G401 (cell line): ENCODE results near the gene CEP295NL. TPM values are rescaled to one million over a fixed set of nuclear protein-coding genes. Genes with fewer than 3 reads are reported as not detected.
"Not testable (repeated sequence)": the region's sequence is repeated elsewhere in the genome, so short reads cannot be mapped to it uniquely, and the experiment has no call there.

Source experiments
- DNase-seq: peaks from one replicate; pipeline ENCODE4 v3.0.0-alpha.2; 2015; ENCODE audit warnings: low spot score
- in situ Hi-C: cut with HindIII; loops from 2 replicates; pipeline ENCODE4 v1.10.0; 2016; ENCODE audit warnings: low sequenced_read_pairs, mixed read lengths
- total RNA-seq: library from RNA; depleted of rRNA; stranded (reverse); fragments of >200 nt; shearing (Covaris generic); gene quantifications from 2 replicates; pipeline ENCODE4 v1.2.3, GENCODE V29; 2014; rRNA removed

Gene CEP295NL, protein sequence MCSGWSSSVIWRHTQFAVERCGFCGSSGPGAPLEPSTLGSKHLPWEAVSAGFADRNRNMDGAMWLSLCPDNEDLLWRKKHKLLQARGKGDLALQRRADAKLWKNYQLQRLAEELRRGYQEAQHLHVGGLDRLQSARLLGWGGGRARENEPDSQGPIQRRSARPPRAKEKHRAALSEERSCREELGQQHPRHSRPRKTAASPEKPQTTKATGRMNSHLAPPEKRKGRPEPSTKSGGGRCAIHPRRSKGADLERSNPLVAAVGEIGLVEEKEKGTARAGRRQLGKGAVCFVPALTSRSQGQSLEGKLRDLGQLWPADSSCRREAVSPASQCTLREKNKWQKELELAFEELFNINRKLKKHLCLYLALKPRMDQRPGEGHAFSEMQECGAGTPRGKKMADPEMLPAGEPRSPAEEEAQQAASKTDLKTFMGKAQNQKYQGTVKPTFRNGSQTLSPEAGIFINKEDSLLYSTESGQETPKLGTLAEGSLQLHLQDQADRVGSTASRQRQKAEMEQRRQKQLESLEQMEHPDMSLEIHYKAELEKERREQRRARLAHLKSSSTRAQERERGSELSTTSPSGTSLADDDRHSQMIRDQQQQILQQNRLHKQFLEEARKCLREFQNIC
- 0.37 TPM in 1 of 2 replicates, not detected in the other for total RNA-seq

DNA sequence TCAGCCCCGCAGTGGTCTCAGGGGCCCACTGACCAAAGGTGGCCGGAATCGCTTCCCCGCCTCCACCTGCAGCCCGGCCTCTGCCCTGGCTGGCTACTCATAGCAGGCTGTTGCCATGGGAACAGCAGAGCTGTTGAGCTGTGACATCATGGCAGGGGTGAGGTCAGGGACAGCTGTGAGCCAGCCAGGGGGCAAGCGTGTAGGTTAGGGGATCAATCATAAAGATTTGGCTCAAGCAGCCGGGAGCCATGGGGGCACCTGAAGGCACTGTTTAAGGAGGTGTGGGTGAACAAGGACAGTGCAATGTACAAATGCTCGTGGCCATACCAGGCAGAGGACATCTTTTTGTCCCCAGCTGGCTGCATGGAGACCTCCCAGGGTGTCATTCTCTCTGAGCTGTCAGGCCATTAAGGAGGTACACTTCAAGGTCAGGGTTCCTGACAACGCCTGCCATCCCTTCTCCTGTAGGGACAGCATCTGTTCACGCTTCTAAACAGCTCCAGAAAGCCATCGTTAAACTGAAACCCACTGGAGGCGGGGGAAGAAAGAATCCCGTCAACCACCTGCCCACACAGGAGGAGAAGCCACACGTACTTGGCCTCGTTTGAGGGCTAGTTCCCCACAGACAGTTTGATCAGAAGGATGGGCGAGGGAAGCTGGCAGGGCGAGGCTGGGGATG, at the start of gene CEP295NL:
Gene CEP295NL, minus strand, starts transcription at position 101 of the 679 bp plus-strand sequence. CDS start 1,373 bp downstream, outside the sequence.
- no peak for DNase-seq
- in situ Hi-C loops = no loop called here

DNA sequence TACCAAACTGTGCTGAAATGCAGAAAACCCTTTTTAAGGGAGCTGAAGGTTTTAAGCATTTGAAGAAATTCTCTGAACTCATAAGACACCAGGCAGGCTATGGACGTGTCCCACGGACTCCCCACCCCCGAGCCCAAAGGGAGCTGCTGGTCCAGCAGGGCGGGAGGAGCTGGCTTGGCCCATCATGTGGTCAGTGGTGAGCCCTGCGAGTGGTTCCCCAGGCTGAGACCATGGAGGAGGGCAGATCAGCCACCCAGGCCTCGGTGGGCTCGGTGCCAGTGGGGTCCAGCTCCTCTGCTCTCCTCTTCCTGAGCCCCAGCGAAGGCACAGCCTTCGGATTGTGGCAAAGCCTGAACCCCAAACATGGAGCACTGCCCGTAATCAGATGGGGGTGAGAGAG, 49.7 kb upstream of the CEP295NL start:
- in situ Hi-C loops = no loop called here
- DNase-seq = no peak

DNA sequence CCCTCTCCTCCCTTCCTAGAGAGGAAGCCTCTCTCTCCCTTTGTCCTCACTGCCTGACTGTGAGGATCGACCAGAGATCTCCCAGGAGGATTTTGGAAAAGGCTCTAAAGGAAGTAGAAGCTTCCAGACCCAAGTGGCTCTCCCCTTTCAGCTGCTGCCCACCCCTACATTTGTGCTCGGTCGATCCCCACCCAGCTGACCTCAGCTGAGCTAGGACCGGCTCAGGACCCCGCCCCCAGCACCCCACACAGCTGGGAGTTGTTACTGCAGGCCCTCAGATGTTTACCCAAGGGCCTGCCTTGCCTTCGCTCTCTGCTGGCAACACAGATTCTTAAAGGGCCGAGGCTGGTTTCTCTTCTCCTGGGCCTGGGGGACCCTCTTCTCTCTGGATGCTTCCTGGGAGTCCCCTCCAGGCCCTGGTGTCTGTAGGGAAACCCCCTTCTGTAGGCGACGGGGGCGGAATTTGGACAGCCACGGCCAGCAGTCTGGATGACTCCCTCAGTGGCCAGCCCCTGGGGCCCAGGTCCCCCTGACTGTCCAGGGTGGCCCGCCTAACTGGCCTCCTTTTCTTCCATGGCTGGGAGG, 49.1 kb upstream of the CEP295NL start:
- DNase-seq = no peak
- in situ Hi-C loops = no loop called here

- in situ Hi-C loops = no loop called here
- no peak for DNase-seq
These were observed 47.9 kb upstream of the CEP295NL start for GRCh38 chr17:78950870-78951269.

DNA sequence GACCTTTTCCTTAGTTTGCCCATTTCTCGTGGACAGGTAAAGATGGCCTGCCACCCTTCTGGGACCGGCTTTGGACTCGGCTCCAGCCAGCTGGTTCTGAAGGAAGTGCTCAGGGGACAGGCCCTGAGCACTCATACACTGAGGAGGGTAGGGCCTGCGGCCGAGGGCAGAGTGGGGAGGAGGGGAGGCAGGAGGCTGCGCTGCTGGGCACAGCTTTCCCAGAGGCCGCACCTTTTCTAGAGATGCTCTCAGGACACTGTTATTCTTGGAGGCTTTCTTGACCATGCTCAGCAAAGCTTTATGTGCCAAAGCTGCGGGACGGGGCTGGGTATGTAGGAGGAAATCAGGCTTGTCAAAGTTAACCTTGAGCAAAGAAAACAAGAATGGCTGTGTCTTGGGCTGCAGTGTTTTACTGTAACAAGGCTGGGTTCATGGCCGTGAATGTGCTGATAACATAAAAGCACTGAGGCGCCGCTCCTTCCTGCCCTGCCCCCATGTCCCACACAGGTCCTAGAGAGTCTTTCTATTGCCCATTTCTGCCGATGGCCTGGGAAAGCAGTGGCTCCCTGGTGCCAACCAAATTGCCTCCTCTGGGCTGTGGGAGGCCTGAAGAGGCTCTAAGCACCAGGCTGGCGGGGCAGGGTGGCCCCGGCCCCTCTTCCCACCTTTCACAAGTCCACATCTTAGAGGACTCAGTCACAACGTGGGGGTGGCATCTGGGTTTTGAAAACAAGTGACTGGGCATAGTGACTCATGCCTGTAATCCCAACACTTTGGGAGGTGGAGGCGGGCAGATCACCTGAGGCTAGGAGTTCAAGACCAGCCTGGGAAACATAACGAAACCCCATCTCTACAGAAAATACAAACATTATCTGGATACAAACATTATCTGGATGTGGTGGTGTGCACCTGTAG, 44.5 kb upstream of the CEP295NL start:
- DNase-seq = no peak
- in situ Hi-C loops = no loop called here

DNA sequence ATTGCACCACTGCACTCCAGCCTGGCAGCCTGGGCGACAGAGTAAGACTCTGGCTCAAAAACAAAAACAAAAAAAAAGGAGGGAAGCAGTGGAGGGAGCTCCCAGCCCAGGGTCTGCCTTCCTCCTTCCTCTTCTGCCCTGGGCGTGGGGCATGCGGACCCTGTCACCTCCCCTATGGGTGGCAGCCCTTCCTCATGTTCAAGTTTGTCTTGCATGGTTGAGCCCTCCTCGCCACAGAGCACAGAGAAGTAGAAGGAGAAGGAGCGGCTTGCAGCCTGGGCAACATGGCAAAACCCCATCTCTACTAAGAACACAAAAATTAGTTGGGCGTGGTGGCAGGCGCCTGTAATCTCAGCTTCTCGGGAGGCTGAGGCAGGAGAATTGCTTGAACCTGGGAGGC, 43.6 kb upstream of the CEP295NL start:
- DNase-seq = no peak
- in situ Hi-C loops = no loop called here

DNA sequence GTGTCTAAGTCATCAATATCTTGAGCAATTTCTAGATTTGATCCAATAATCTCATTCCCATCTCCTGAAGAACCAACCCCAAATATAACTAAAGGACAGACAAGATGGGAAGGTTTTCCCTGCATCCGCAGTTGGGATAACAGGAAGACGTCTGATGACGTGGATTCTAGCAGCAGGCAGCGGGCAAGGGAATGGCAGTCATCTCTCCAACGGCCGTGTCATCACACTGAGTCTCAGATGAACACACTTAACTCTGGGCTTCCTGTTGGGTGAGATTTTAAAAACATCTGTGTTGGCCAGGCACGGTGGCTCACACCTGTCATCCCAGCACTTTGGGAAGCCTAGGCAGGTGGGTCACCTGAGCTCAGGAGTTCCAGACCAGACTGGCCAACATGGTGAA, 43.1 kb upstream of the CEP295NL start:
- in situ Hi-C loops = no loop called here
- no peak for DNase-seq

DNA sequence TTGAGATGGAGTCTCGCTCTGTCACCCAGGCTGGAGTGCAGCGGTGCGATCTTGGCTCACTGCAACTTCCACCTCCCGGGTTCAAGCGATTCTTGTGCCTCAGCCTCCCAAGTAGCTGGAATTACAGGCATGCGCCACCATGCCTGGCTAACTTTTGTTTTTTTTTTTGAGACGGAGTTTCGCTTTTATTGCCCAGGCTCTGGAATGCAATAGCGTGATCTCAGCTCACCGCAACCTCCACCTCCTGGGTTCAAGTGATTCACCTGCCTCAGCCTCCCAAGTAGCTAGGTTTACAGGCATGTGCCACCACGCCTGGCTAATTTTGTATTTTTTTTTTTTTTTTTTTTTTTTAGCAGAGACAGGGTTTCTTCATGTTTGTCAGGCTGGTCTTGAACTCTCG, 42.5 kb upstream of the CEP295NL start:
- DNase-seq, in situ Hi-C loops: not testable (repeated sequence)

GRCh38 chr17:78944956-78945355, 42.0 kb upstream of the CEP295NL start:
- no peak for DNase-seq
- in situ Hi-C loops = no loop called here

- in situ Hi-C loops = no loop called here
- no peak for DNase-seq
These were observed 41.0 kb upstream of the CEP295NL start for GRCh38 chr17:78944026-78944425.

DNA sequence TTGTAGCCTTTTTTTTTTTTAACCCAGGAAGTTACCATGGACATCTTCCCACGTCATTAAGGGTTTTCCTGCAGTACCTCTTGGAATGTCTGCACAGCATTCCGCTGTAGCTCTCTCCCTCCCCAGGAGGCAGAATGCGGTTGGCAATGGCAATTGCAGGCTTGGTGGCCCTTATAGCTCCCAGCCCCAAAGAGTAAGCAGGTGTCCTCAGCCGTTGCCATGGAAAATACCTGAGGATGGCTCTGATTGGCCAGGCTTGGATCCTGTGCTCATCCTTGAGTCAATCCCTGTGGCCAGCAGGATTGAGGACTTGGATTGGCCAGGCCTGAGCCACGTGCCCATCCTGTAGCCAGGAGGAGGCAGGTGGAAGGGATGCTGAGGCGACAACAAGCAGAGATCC, 37.7 kb upstream of the CEP295NL start:
- peak; percentile 74 for DNase-seq
- in situ Hi-C loops = no loop called here

DNA sequence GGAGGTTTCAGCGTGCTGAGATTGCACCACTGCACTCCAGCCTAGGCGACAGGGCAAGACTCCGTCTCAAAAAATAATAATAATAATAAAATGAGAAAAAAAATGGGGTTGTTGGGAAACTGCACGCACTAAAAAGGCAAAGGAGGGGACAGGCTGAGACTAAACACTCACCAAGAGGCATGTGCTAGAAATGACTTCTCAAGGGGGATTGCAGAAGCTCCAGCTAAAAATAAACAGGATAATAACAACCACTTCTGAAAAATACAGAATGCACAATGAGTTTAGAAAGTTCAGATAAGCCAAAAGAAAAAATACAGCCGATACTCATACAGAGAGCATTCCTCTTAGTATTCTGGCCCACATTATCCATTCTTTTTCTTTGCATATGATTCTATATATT, 37.3 kb upstream of the CEP295NL start:
- in situ Hi-C loops = no loop called here
- no peak for DNase-seq

DNA sequence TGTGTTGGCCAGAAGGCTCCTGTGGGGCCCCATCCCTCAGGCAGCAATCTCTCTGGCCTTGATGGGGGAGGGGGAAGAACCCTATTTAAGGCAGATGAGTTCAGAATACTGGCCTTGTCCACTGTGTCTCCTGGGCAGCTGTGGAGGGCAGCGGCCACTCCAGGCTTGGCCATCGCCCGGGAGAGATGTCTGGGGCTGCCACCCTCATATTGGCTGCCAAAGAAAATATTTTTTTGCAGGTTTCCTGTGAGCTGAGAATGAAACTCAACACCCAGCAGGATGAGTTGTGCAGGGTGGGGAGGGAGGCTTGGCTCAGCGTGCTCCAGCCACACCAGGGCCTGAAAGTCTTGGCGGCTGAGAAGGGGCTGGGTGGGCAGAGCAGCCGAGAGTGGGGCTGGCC, 36.6 kb upstream of the CEP295NL start:
- DNase-seq = no peak
- in situ Hi-C loops = no loop called here

DNA sequence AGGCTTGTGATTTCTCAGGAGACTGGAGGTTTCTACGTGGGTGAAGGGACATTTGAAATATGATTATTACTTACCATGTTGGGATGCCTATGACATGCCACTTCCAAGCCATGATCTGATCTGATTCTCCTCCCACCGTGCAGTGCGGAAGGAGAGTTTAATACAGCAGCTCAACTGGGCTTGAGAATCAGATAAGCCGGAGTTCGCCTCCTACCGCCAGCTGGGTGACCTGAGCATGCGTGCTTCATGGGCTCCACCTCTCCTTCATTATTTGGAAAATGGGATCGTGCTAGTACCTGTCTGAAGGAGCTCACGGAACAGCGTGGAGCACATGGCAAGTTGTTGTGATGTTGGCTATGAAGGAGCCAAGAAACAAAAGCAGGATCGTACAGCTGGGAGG, 34.6 kb upstream of the CEP295NL start:
- in situ Hi-C loops = no loop called here
- DNase-seq = no peak

DNA sequence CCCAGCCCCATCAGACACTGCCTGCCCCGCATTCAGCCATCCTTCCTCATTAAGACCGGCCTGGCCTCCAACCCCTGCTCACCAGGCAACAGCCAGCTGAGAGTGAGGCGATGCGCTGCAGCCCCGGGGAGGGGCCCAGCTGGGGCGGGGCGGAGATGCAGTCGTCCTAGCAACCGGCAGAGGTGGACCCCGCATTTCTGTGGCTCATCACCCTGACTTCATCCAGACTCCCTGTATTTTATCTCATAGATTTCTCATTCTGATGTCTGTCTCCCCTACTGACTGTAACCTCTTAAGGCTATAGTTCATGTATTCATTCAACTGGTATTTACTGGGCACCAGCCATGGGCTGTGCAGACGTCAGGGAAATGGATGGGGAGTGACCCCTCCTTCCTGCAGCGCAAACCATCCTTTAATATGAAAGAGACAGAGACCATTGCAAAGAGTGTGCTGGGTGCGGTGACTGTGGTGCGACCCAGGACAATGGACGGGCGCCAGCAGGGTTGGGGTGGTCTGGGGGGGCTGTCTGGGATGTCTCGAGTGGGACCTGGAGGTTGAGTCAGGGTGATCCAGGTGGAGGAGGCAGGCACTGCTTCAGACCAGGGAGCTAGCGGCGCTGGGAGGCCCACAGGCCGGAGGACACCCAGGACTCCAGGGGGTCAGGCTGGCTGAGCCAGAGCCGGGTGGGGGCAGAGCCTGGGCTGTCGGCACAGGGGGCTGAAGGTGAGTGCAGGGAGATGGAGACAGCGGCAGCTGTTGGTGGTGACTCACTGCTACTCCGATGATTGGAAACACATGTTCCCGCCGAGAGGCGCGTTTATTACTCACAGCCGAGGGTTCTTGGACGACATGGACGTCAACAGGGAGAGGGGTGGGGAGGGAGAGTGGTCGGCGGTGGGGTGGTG, 32.7 kb upstream of the CEP295NL start:
- in situ Hi-C loops = no loop called here
- DNase-seq = no peak

DNA sequence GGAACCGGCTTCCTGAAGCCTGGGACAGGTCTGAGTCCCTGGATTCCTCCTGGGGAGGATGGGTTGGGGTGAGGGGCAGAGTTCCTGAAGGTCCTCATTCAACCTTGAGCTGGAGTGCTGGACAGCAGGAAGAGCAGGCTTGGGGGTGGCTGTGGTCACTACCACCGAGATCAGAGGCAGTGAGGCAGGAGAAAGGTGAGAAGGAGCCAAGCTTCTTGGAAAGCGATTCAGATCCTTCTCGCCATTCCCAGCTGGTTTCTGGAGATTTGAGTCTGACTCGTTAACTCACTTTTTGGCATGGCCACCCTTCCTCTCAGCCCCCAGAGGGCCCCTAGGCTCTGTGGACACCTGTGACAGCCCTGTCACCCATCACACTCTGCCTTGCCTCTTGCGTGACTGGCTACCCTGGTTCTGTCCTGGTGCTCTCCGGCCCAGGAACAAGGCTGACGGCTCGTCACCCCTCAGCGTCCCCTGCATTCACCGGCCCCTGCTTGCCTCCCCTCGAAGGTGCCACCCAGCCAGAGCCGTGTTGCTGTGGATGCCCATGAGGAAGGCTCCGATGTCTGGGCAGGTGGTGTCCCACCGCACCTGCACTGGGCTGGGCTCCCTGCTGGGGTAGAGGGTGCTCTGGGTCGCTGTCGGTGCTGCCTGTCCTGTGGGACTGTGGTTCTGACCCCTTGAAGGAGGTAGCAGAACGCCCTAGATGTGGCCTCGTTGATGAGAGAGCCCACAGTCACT, 31.8 kb upstream of the CEP295NL start:
- no peak for DNase-seq

DNA sequence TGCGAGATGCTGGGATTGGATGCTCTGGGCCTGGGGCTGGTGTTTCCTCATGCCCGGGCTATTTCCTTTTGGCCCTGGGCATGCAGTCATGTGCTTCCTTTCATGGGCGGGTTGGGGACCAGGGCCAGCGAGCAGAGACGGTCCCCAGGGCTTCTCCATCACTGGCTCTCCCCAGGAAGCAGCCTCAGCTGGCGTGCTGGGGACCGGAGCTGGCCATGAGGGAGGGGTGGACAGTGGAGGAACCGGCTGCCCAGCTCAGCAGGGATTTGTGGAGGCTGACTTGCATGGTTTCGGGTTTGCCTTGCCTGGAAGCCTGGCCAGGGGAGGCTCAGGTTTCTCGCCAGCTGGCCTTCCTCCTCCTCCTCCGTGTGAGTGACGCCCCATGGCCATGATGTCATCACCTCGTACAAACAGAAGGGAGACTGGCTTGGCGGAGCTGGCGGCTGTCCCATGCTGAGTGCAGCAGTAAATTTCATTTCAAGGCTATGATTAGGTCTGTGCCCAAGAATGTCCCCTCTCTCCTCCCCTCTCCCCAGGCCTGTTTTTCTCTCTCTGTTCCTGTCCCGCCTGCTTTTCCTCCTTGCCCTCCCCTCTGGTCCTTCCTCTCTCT, 31.1 kb upstream of the CEP295NL start:
- in situ Hi-C loops = no loop called here
- DNase-seq = peak; percentile 87

More for the DNA sequence above, 31.8 kb upstream of the CEP295NL start:
- in situ Hi-C loops = no loop called here
